ENCODE data around the gene ARL4A. TPM values are rescaled to one million over a fixed set of nuclear protein-coding genes. Genes with fewer than 3 reads are reported as not detected.

Gene ARL4A
- total and polyA plus RNA-seq, 9 of the 15 experiments (the other 6 are each of a cell fraction or from before 2014, with no cell fraction given): 118 to 688 (median 172) TPM

DNA sequence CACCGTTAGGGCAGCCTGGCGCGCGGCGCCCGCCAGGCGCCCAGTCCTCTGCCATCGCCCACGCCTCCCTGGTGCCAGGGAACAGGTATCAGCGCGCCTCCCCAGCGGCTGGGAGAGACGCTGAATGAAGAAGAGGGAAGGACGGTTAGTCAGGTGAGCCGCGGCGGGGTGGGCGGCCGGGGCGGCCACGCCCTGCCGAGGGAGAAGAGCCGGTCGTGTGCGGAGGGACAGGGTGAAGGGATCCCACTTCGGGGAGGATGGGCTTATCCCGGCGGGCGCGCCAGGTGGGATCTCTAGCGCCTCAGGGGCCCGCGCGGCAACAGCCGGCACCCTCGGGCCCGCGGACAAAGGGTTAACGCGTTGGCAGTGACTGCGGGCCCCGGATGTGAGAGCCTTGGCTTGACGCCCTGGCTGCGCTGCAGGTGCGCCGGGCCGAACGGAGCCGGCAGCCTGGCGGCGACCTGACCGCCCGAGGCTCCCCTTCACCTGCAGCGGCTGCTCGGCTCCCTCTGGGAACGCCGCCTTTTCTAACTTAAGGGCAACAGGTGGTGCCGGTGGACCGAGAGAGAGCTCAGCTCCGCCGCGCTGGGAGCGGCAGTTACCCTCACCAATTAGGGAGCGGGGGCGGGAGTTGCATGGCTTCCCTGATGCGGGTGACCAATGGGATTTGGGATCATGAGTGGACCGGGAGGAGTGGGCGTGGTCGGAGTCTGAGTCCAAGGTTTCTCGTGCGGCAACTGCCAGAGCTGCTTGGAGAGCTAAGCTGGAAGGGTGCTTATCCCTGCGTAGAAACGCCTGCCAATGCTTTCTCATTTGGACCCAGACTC is at the start of gene ARL4A (continued):
- TF ChIP-seq NELFE (IDR thresholded peaks at IDR 0.05; ENCODE audit: insufficient read depth, insufficient read length): no peak
- TF ChIP-seq ZNF717 (CRISPR knock-in tag; IDR thresholded peaks at IDR 0.05): no peak
- TF ChIP-seq SRSF3 (IDR thresholded peaks at IDR 0.05; ENCODE audit: insufficient read depth, low read length): 0 out of 2 replicates have a peak, but pooled peaks have one; percentile 32
- TF ChIP-seq FOSL1 (tag; conservative IDR thresholded peaks at IDR 0.05): peak; percentile 54; the same call in 1 of the 2 replicates
- peak; percentile 74 for TF ChIP-seq ARID4B (CRISPR knock-in tag; IDR thresholded peaks at IDR 0.05)
- TF ChIP-seq CREB3 (tag; conservative IDR thresholded peaks at IDR 0.05; ENCODE audit: low read depth): no peak
- TF ChIP-seq, protein P1, sequence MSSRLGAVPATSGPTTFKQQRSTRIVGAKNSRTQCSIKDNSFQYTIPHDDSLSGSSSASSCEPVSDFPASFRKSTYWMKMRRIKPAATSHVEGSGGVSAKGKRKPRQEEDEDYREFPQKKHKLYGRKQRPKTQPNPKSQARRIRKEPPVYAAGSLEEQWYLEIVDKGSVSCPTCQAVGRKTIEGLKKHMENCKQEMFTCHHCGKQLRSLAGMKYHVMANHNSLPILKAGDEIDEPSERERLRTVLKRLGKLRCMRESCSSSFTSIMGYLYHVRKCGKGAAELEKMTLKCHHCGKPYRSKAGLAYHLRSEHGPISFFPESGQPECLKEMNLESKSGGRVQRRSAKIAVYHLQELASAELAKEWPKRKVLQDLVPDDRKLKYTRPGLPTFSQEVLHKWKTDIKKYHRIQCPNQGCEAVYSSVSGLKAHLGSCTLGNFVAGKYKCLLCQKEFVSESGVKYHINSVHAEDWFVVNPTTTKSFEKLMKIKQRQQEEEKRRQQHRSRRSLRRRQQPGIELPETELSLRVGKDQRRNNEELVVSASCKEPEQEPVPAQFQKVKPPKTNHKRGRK (tag; IDR thresholded peaks at IDR 0.05): no peak
- no peak for TF ChIP-seq KDM1A (IDR thresholded peaks at IDR 0.05)
- peak; percentile 5; the same call in 1 of the 2 replicates for TF ChIP-seq MAFK (IDR thresholded peaks at IDR 0.05; ENCODE audit: low read length)
- no peak for TF ChIP-seq EP300 (IDR thresholded peaks at IDR 0.05; ENCODE audit: low read length)
- no peak for TF ChIP-seq ZNF785 (CRISPR knock-in tag; IDR thresholded peaks at IDR 0.05)
- no peak for TF ChIP-seq ZBTB12 (CRISPR knock-in tag; IDR thresholded peaks at IDR 0.05)
- TF ChIP-seq NR3C1 (CRISPR knock-in tag; IDR thresholded peaks at IDR 0.05): no peak
- TF ChIP-seq, protein P2, sequence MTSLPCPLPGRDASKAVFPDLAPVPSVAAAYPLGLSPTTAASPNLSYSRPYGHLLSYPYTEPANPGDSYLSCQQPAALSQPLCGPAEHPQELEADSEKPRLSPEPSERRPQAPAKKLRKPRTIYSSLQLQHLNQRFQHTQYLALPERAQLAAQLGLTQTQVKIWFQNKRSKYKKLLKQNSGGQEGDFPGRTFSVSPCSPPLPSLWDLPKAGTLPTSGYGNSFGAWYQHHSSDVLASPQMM (CRISPR knock-in tag; IDR thresholded peaks at IDR 0.05): no peak
- TF ChIP-seq ZNF644 (tag; IDR thresholded peaks at IDR 0.05; ENCODE audit: low read depth): no peak
- no peak for TF ChIP-seq PRMT5 (CRISPR knock-in tag; IDR thresholded peaks at IDR 0.05)
- TF ChIP-seq TFE3 (CRISPR knock-in tag; IDR thresholded peaks at IDR 0.05): no peak
